Ovary (tissue), 3 donors: ENCODE measurements around the gene GRN.

Experiments used
- CTCF ChIP-seq, 3 donors: fragments of 450-650 bp in 2 of 3; fragments of 200-600 bp in 1 of 3; IDR thresholded peaks; one replicate each; pipeline versions ENCODE4 v1.5.1 to v1.8.0; 2016 to 2022; ENCODE audit warnings: antibody characterized with exemption in 3 of 3, mild to moderate bottlenecking in 1 of 3
- POLR2A ChIP-seq: fragments of 450-650 bp; IDR thresholded peaks from one replicate; pipeline ENCODE4 v1.6.1; 2017; ENCODE audit warnings: antibody characterized with exemption, mild to moderate bottlenecking, moderate library complexity
- donor health status: DM: no; HTN: no; CAD: no.

DNA sequence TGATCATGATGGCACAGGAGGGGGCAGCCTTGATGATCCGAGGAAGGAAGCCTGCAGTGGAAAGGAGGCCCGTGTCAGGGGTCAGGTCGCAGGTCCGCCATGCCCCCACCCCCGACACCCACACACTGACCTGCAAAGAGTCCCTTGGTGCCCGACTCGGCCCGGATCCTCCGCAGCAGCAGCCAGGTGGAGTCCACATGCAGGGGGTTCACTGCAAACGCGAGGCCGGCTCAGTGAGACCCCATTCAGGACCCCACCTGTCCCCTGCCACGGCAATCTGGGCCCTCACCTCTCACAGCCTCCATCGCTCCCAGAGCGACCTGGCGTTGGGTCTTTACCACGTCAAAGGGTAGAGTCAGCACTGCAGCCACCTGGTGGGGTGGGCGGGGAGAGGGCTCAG lies 25.0 kb upstream of the GRN start:
- TF ChIP-seq CTCF (IDR thresholded peaks at IDR 0.05) (no peak), POLR2A (no peak)
